ENCODE measurements around the gene ADAMTS2. TPM values are rescaled to one million over a fixed set of nuclear protein-coding genes. Genes with fewer than 3 reads are reported as not detected.

Gene ADAMTS2
- total and polyA plus RNA-seq, 11 donors, result 1.1 to 23.0 (median 5.5) TPM

- Histone ChIP-seq H3K36me3 (peaks cover 0 to 9% (median 0%) of the 10 kb centered on the region in 9 donors), H3K4me3 (no peak overlapping the region), H3K4me1 (no peaks in the 10 kb centered on the region), H3K9me3 (no peaks in the 10 kb centered on the region), H3K27me3 (no peaks in the 10 kb centered on the region), H3K27ac (no peak overlapping the region)
- intact Hi-C loops (cut with DNase I), result no loop called here
- TF ChIP-seq CTCF (IDR thresholded peaks at IDR 0.05), result no peak
- no peak for TF ChIP-seq POLR2A (IDR thresholded peaks at IDR 0.05)
- DNase-seq, result peak in 2 of 5 donors; percentile 10 to 19
- ATAC-seq, result no peak
- 86 to 93% (median 92%) methylated on average over 11 of the region's 11 CpGs for WGBS, 4 donors
Observed at GRCh38 chr5:179151286-179152118, 193.8 kb downstream of the ADAMTS2 start.

GRCh38 chr5:179150011-179150410 is 195.2 kb downstream of the ADAMTS2 start:
- peak in 2 of 5 donors; percentile 10 to 24 for DNase-seq
- H3K27ac ChIP-seq, result no peak overlapping the region
- no peaks in the 10 kb centered on the region for H3K9me3 ChIP-seq
- no peak for ATAC-seq
- peaks cover 0 to 9% (median 0%) of the 10 kb centered on the region in 9 donors for H3K36me3 ChIP-seq
- no peaks in the 10 kb centered on the region for H3K4me1 ChIP-seq
- WGBS, 4 donors, result 58 to 81% (median 73%) methylated on average over 7 of the region's 7 CpGs
- H3K27me3 ChIP-seq, result no peaks in the 10 kb centered on the region
- TF ChIP-seq CTCF (IDR thresholded peaks at IDR 0.05), result no peak
- TF ChIP-seq POLR2A (IDR thresholded peaks at IDR 0.05), result no peak
- no peak overlapping the region for H3K4me3 ChIP-seq
- intact Hi-C loops (cut with DNase I), result no loop called here

- DNase-seq (peak in 2 of 5 donors; percentile 10 to 13), ATAC-seq (no peak)
- H3K4me1 ChIP-seq, result no peaks in the 10 kb centered on the region
- WGBS, 4 donors, result 82 to 91% (median 86%) methylated on average over 10 of the region's 10 CpGs
- H3K27ac ChIP-seq, result no peak overlapping the region
- H3K36me3 ChIP-seq, result peaks cover 0 to 9% (median 0%) of the 10 kb centered on the region in 9 donors
- no peaks in the 10 kb centered on the region for H3K27me3 ChIP-seq
- intact Hi-C loops (cut with DNase I), result no loop called here
- TF ChIP-seq CTCF (IDR thresholded peaks at IDR 0.05) (no peak), POLR2A (IDR thresholded peaks at IDR 0.05) (no peak)
- no peak overlapping the region for H3K4me3 ChIP-seq
- H3K9me3 ChIP-seq, result no peaks in the 10 kb centered on the region
Observed at GRCh38 chr5:179149278-179149677, 196.0 kb downstream of the ADAMTS2 start.

DNA sequence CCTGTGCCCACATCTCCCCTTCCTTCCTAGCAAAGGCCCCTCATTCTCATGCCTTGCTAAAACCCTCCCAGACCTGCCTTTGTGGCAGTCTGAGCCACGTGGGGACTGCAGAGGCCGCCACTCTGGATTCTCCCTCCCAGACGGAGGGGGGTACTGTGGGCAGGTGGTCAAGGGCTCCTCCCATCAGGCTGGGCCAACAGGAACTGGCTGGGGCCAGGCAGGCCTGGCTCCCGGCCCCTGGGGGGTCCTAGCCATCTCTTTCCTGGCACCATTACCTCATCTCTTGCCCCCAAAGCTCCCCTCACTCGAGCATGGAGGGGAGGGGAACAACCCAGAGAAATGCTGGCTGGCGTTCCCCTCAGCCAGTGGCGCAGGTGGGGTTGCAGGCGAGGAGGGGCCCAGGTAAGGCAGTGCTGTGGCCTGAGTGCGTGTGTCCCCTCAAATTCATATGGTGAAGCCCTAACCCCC is 196.5 kb downstream of the ADAMTS2 start:
- peak in 2 of 5 donors; percentile 18 to 47 for DNase-seq
- H3K9me3 ChIP-seq, result no peaks in the 10 kb centered on the region
- TF ChIP-seq CTCF (IDR thresholded peaks at IDR 0.05) (no peak), POLR2A (IDR thresholded peaks at IDR 0.05) (no peak)

More for the DNA sequence above, 196.5 kb downstream of the ADAMTS2 start:
- ATAC-seq, result no peak
- no peaks in the 10 kb centered on the region for H3K27me3 ChIP-seq
- H3K27ac ChIP-seq, result no peak overlapping the region
- no peak overlapping the region for H3K4me3 ChIP-seq
- no peaks in the 10 kb centered on the region for H3K4me1 ChIP-seq
- H3K36me3 ChIP-seq, result peaks cover 0 to 9% (median 0%) of the 10 kb centered on the region in 9 donors
- intact Hi-C loops (cut with DNase I), result no loop called here
- 70 to 89% (median 74%) methylated on average over 7 to 9 of the region's 9 CpGs for WGBS, 4 donors
